Measurements from ENCODE around the gene ANKRD63. TPM values are rescaled to one million over a fixed set of nuclear protein-coding genes. Genes with fewer than 3 reads are reported as not detected.

The ANKRD63 gene
- total RNA-seq, 3 donors from 2014 or later, result not detected

DNA sequence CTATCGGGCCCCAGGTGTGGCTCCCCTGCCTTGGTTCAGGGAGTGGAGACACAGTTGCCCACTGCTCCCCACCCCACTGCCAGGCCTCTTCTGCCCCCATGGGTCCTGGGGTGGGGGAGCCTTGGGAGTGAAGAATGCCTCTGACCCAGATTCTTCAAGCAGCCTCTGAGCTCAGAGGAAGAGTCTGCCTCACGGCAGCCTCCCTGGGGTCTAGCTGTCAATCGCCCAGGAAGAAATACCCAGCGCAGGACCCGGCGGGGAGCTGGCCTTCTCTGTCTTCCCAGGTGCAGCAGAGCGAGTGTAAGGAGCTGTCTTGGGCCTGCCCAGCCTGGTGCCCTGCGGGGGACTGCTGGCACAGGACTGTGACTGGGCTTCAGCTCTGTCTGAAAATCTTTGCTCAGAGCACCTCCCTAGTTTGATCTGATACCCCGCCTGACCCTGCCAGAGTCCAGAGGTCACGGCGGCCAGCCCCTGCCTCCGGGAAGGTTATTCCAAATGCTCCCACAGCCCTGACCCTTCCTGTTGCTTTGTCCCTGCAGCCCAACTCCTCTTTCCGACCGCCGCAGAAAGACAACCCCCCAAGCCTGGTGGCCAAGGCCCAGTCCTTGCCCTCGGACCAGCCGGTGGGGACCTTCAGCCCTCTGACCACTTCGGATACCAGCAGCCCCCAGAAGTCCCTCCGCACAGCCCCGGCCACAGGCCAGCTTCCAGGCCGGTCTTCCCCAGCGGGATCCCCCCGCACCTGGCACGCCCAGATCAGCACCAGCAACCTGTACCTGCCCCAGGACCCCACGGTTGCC is 11.0 kb downstream of the ANKRD63 start:
- H3K4me1 Mint-ChIP-seq (ENCODE audit: low read depth), result no peaks in the 10 kb centered on the region
- H3K36me3 Mint-ChIP-seq (ENCODE audit: insufficient read depth), result no peaks in the 10 kb centered on the region
- H3K9me3 Mint-ChIP-seq, result no peaks in the 10 kb centered on the region
- ATAC-seq (no peak), DNase-seq (no peak)
- H3K27me3 Mint-ChIP-seq (ENCODE audit: low read depth), result peaks cover 2% of the 10 kb centered on the region
- no peak overlapping the region for H3K4me3 Mint-ChIP-seq

DNA sequence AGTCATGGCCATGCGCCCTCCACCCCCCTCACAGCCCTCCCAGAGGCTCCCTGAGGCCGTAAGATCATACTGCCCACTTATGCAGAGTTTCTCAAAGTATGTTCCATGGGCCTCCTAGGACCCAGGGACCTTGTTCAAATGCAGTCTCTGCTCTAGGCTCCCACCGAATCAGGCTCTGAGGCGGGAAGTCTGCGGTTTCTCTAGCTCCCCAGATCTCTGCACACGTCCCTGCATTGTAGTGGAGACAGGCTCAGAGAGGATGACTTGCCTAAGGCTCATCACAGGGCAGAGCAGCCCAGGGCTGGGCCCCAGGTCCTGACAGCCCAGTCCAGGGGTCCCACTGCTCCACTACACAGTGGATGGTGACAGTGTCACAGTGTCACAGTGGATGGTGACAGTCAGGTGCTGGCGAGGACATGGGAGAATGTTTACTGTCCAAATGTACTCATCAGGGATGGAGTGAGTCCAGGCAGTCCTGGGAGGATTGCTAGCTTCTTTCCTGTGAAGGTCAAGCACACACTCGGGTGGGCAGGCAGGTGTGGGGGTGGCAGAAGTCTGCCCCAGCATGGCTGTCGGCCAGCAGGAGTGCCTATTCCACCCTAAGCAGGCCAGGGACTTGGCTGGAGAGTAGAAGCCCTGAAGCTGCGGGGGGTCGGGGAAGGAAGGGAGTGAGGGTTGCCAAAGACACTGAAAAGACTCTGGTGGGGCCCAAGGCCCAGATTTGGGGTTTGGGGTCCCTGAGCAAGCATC is 12.4 kb downstream of the ANKRD63 start:
- ATAC-seq, result no peak
- DNase-seq, result no peak
- no peaks in the 10 kb centered on the region for H3K9me3 Mint-ChIP-seq
- H3K4me1 Mint-ChIP-seq (ENCODE audit: low read depth), result no peaks in the 10 kb centered on the region
- no peaks in the 10 kb centered on the region for H3K27me3 Mint-ChIP-seq (ENCODE audit: low read depth)
- no peaks in the 10 kb centered on the region for H3K36me3 Mint-ChIP-seq (ENCODE audit: insufficient read depth)
- H3K4me3 Mint-ChIP-seq, result no peak overlapping the region

DNA sequence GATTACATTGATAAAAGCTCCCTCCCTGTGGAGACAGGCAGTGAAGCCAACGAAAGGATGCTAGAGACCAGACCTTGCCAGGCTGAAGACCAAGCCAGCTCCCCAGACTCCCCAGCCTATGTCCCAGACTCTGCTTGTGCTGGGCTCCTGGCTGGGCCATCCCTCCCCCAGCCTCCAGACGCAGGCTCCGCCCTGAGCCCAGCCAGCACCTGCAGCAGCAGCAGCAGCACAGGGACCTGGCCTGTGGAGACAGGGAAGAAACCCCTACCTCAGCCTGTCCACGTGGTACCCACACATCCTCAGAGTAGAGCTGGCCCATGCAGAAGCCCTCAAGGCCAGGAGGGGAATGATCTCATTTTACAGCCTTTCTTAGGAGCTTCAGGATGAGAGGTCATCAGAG is 13.3 kb downstream of the ANKRD63 start:
- no peak for DNase-seq
- no peaks in the 10 kb centered on the region for H3K4me1 Mint-ChIP-seq (ENCODE audit: low read depth)
- ATAC-seq, result no peak
- H3K4me3 Mint-ChIP-seq, result no peak overlapping the region
- no peaks in the 10 kb centered on the region for H3K9me3 Mint-ChIP-seq
- H3K27me3 Mint-ChIP-seq (ENCODE audit: low read depth), result no peaks in the 10 kb centered on the region
- no peaks in the 10 kb centered on the region for H3K36me3 Mint-ChIP-seq (ENCODE audit: insufficient read depth)

- DNase-seq (no peak), ATAC-seq (no peak)
- H3K9me3 Mint-ChIP-seq, result no peaks in the 10 kb centered on the region
- no peaks in the 10 kb centered on the region for H3K4me1 Mint-ChIP-seq (ENCODE audit: low read depth)
- H3K36me3 Mint-ChIP-seq (ENCODE audit: insufficient read depth), result no peaks in the 10 kb centered on the region
- H3K27me3 Mint-ChIP-seq (ENCODE audit: low read depth), result no peaks in the 10 kb centered on the region
- no peak overlapping the region for H3K4me3 Mint-ChIP-seq
Observed at GRCh38 chr15:40267670-40268069, 15.2 kb downstream of the ANKRD63 start.

DNA sequence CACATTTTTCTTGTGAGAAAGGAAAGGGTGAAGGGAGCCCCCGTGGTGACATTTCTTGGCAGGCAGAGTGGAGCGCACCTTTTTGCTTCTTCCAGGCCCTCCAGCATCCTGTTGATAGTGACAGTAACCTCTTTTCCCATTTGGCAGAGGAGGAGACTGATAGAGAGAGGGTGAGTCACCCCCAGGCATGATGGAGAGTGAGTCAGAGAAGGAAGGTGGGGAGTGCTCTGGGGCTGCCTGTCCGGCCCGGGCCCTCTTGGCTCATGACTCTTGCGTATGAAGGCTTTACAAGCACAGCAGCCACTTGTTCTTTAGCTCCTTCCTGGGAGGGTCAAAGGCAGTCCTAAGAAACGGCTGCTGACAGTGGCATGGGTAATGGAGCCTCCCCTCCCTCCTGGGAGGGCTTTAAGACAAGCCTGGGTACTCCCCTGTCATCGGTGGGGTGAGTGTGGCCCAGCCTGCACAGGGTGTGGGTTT is 16.0 kb downstream of the ANKRD63 start:
- ATAC-seq, result peak in 1 of 2 donors; percentile 58
- no peaks in the 10 kb centered on the region for H3K4me1 Mint-ChIP-seq (ENCODE audit: low read depth)

GRCh38 chr15:40265875-40266274 is 17.0 kb downstream of the ANKRD63 start:
- Mint-ChIP-seq H3K4me1 (ENCODE audit: low read depth) (no peaks in the 10 kb centered on the region), H3K36me3 (ENCODE audit: insufficient read depth) (no peaks in the 10 kb centered on the region), H3K9me3 (no peaks in the 10 kb centered on the region), H3K27me3 (ENCODE audit: low read depth) (no peaks in the 10 kb centered on the region), H3K4me3 (no peak overlapping the region)
- ATAC-seq (no peak), DNase-seq (no peak)

More for the DNA sequence above, 16.0 kb downstream of the ANKRD63 start:
- no peak for DNase-seq
- Mint-ChIP-seq H3K9me3 (no peaks in the 10 kb centered on the region), H3K36me3 (ENCODE audit: insufficient read depth) (no peaks in the 10 kb centered on the region), H3K4me3 (no peak overlapping the region), H3K27me3 (ENCODE audit: low read depth) (no peaks in the 10 kb centered on the region)

GRCh38 chr15:40265355-40265754 is 17.5 kb downstream of the ANKRD63 start:
- H3K9me3 Mint-ChIP-seq, result no peaks in the 10 kb centered on the region
- no peaks in the 10 kb centered on the region for H3K27me3 Mint-ChIP-seq (ENCODE audit: low read depth)
- no peaks in the 10 kb centered on the region for H3K36me3 Mint-ChIP-seq (ENCODE audit: insufficient read depth)
- no peak overlapping the region for H3K4me3 Mint-ChIP-seq
- H3K4me1 Mint-ChIP-seq (ENCODE audit: low read depth), result no peaks in the 10 kb centered on the region
- no peak for DNase-seq
- no peak for ATAC-seq

DNA sequence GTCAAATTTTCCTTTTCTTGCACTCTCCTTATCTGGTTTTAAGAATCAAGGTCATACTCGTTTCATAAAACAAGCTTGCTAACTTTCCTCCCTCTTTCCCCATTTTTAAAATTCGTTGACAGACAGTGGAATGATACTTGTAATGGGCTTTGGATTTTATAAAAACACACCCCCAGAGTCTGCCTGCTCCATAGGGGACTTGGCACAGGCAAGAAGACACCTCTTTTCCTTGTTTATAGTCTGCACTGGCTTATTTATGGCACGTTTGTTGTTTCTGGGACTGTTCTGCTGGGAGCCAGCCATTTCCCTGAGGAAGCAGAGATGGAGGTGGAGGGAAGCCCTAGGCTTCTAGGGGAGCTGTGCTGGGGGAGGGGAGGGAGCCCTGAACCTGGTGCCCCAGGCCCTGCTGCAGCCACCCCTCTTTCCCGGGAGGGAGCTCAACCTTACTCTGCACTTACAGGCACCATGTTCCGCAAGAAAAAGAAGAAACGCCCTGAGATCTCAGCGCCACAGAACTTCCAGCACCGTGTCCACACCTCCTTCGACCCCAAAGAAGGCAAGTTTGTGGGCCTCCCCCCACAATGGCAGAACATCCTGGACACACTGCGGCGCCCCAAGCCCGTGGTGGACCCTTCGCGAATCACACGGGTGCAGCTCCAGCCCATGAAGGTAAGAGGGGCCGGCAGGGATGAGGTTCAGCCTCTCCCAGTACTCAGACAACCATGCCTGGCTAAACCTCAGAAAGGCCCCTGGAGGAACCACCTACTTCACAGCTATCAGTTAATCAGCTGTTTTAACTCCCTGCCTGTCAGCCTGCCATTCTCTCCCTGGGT is 18.3 kb downstream of the ANKRD63 start:
- Mint-ChIP-seq H3K36me3 (ENCODE audit: insufficient read depth) (no peaks in the 10 kb centered on the region), H3K4me1 (ENCODE audit: low read depth) (no peaks in the 10 kb centered on the region), H3K4me3 (no peak overlapping the region), H3K27me3 (ENCODE audit: low read depth) (no peaks in the 10 kb centered on the region), H3K9me3 (no peaks in the 10 kb centered on the region)
- ATAC-seq, result no peak
- no peak for DNase-seq

GRCh38 chr15:40263024-40263754 is 19.7 kb downstream of the ANKRD63 start:
- H3K9me3 Mint-ChIP-seq, result no peaks in the 10 kb centered on the region
- H3K4me3 Mint-ChIP-seq, result no peak overlapping the region

GRCh38 chr15:40259021-40259420 is 23.8 kb downstream of the ANKRD63 start:
- no peak for ATAC-seq
- no peaks in the 10 kb centered on the region for H3K9me3 Mint-ChIP-seq
- H3K4me3 Mint-ChIP-seq, result no peak overlapping the region
- peaks cover 18% of the 10 kb centered on the region for H3K27me3 Mint-ChIP-seq (ENCODE audit: low read depth)
- H3K36me3 Mint-ChIP-seq (ENCODE audit: insufficient read depth), result no peaks in the 10 kb centered on the region
- H3K4me1 Mint-ChIP-seq (ENCODE audit: low read depth), result peaks cover 2% of the 10 kb centered on the region
- no peak for DNase-seq

More at GRCh38 chr15:40263024-40263754, 19.7 kb downstream of the ANKRD63 start:
- Mint-ChIP-seq H3K36me3 (ENCODE audit: insufficient read depth) (no peaks in the 10 kb centered on the region), H3K27me3 (ENCODE audit: low read depth) (peaks cover 2% of the 10 kb centered on the region), H3K4me1 (ENCODE audit: low read depth) (no peaks in the 10 kb centered on the region)
- no peak for ATAC-seq
- no peak for DNase-seq

GRCh38 chr15:40258544-40258943 is 24.3 kb downstream of the ANKRD63 start:
- peaks cover 22% of the 10 kb centered on the region for H3K27me3 Mint-ChIP-seq (ENCODE audit: low read depth)
- H3K4me3 Mint-ChIP-seq, result no peak overlapping the region

DNA sequence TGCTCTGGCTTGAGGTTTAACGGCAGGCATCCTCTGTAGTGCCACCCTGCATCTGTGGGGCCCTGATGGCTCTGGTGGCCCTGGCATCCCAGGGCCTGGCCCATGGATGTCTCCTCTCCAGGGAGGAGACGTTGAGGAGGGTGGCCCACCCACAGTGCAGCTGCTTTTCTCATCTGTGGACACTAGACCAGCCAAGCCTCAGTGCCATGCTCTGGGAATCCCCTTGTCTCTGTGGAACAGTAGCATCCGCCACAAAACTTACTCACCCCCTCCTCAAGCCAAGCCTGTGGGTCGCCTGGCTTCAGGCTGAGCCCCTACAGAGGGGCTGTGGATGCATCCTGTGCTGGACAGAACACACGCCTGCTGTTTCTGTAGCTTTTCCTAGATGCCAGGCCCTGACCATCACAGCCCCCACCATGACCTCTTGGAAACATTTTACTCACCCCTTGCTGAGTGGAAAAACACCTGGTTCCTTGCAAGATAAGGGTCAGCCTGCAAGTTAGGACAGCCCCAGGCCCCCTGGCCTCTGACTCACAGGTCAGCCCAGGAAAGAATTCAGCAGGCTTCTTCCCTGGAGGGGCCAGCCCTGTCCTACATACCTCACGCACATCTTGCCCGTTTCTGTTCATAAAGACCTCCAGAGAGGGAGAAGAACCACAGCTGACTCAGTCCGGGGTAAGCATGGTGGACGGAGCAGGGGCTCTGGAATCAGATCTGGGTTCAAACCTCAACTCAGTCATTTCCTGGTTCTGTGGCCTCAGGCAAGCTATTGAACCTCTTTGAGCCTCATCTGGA is 25.0 kb downstream of the ANKRD63 start:
- Mint-ChIP-seq H3K9me3 (no peaks in the 10 kb centered on the region), H3K27me3 (ENCODE audit: low read depth) (peaks cover 28% of the 10 kb centered on the region), H3K4me3 (no peak overlapping the region), H3K36me3 (ENCODE audit: insufficient read depth) (no peaks in the 10 kb centered on the region), H3K4me1 (ENCODE audit: low read depth) (peaks cover 9% of the 10 kb centered on the region)
- ATAC-seq, result no peak
- no peak for DNase-seq

More at GRCh38 chr15:40258544-40258943, 24.3 kb downstream of the ANKRD63 start:
- Mint-ChIP-seq H3K4me1 (ENCODE audit: low read depth) (peaks cover 4% of the 10 kb centered on the region), H3K9me3 (no peaks in the 10 kb centered on the region), H3K36me3 (ENCODE audit: insufficient read depth) (no peaks in the 10 kb centered on the region)
- DNase-seq (no peak), ATAC-seq (no peak)

DNA sequence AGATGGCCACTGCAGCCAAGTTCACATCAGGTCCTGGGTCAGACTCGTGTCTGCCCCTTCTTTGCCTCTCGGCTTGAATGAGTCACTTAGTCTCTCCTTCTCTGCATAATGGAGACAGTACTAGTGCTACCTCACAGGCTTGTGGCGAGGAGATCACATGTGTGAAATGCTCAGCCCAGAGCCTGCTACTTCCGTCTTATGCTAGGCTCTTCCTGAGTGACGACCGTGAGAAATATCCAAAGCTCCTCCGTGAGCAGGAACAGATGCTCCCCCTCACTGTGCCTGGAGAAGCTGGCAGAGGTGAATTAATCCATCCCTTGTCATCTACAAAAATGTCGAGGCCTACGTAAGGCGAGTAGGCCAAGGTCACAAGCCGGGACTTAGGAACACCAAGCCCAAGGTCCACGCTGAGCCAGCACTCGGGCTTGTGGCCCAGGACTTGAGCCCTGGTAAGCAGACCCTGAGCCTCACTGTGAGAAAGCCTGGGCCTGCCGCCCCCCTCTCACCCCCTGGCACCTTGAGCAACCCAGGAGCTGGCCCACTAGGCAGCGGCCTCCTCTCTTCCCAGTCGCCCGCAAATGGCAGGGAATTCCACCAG is 26.1 kb downstream of the ANKRD63 start:
- H3K4me3 Mint-ChIP-seq, result no peak overlapping the region

More for the DNA sequence above, 26.1 kb downstream of the ANKRD63 start:
- Mint-ChIP-seq H3K4me1 (ENCODE audit: low read depth) (peaks cover 9% of the 10 kb centered on the region), H3K27me3 (ENCODE audit: low read depth) (peaks cover 30% of the 10 kb centered on the region), H3K9me3 (no peaks in the 10 kb centered on the region), H3K36me3 (ENCODE audit: insufficient read depth) (no peaks in the 10 kb centered on the region)
- ATAC-seq, result peak in 1 of 2 donors; percentile 33
- no peak for DNase-seq
